ENCODE data around the gene ZNF33B. TPM values are rescaled to one million over a fixed set of nuclear protein-coding genes. Genes with fewer than 3 reads are reported as not detected.

Gene ZNF33B
- total and polyA plus RNA-seq, 9 of the 15 experiments (the other 6 are each of a cell fraction or from before 2014, with no cell fraction given): 6.9 to 23.9 (median 15.4) TPM

- TF ChIP-seq, protein P1, sequence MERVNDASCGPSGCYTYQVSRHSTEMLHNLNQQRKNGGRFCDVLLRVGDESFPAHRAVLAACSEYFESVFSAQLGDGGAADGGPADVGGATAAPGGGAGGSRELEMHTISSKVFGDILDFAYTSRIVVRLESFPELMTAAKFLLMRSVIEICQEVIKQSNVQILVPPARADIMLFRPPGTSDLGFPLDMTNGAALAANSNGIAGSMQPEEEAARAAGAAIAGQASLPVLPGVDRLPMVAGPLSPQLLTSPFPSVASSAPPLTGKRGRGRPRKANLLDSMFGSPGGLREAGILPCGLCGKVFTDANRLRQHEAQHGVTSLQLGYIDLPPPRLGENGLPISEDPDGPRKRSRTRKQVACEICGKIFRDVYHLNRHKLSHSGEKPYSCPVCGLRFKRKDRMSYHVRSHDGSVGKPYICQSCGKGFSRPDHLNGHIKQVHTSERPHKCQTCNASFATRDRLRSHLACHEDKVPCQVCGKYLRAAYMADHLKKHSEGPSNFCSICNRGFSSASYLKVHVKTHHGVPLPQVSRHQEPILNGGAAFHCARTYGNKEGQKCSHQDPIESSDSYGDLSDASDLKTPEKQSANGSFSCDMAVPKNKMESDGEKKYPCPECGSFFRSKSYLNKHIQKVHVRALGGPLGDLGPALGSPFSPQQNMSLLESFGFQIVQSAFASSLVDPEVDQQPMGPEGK (CRISPR knock-in tag; IDR thresholded peaks at IDR 0.05; ENCODE audit: borderline replicate concordance): no peak
- TF ChIP-seq MCM3 (IDR thresholded peaks at IDR 0.05) (no peak), SMARCA4 (IDR thresholded peaks at IDR 0.05) (peak; percentile 90), GTF2A2 (tag; IDR thresholded peaks at IDR 0.05) (no peak), SIRT6 (IDR thresholded peaks at IDR 0.05; ENCODE audit: low read depth, low read length) (no peak), DMBX1 (CRISPR knock-in tag; IDR thresholded peaks at IDR 0.05; ENCODE audit: borderline replicate concordance) (no peak; the same call in 1 of the 2 replicates), ATF7 (IDR thresholded peaks at IDR 0.05) (peak; percentile 13; the same call in 1 of the 2 replicates), PBX2 (CRISPR knock-in tag; IDR thresholded peaks at IDR 0.05; ENCODE audit: low read depth) (no peak), PBX2 (tag; conservative IDR thresholded peaks at IDR 0.05; ENCODE audit: low read depth) (no peak), KLF13 (tag; IDR thresholded peaks at IDR 0.05; ENCODE audit: borderline replicate concordance, low read depth) (no peak), HOXB6 (CRISPR knock-in tag; IDR thresholded peaks at IDR 0.05; ENCODE audit: borderline replicate concordance) (no peak), ZNF583 (CRISPR knock-in tag; IDR thresholded peaks at IDR 0.05) (no peak), FOSL1 (tag; conservative IDR thresholded peaks at IDR 0.05) (peak; percentile 43; the same call in 1 of the 2 replicates), ZSCAN29 (IDR thresholded peaks at IDR 0.05) (no peak), POLR2H (tag; IDR thresholded peaks at IDR 0.05; ENCODE audit: low read depth) (no peak), ZFP1 (CRISPR knock-in tag; IDR thresholded peaks at IDR 0.05) (no peak), ARID4B (CRISPR knock-in tag; IDR thresholded peaks at IDR 0.05) (no peak), EP300 (IDR thresholded peaks at IDR 0.05; ENCODE audit: low read length) (peak; percentile 94)
- TF ChIP-seq, protein P2, sequence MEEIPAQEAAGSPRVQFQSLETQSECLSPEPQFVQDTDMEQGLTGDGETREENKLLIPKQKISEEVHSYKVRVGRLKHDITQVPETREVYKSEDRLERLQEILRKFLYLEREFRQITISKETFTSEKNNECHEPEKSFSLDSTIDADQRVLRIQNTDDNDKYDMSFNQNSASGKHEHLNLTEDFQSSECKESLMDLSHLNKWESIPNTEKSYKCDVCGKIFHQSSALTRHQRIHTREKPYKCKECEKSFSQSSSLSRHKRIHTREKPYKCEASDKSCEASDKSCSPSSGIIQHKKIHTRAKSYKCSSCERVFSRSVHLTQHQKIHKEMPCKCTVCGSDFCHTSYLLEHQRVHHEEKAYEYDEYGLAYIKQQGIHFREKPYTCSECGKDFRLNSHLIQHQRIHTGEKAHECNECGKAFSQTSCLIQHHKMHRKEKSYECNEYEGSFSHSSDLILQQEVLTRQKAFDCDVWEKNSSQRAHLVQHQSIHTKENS (CRISPR knock-in tag; IDR thresholded peaks at IDR 0.05): no peak
Observed at GRCh38 chr10:42645103-42645502, 6.7 kb upstream of the ZNF33B start (continued).
